GM12892 (cell line): Measurements from ENCODE around the gene KITLG.

Experiments used
- POLR2A ChIP-seq: IDR thresholded peaks from 2 replicates; pipeline ENCODE4 v1.6.1; 2011; ENCODE audit warnings: low read depth, low read length, control low read depth
- POLR2AphosphoS5 ChIP-seq: IDR thresholded peaks from 2 replicates; pipeline ENCODE4 v1.6.1; 2011; ENCODE audit warnings: low read depth, low read length, control low read depth
- TAF1 ChIP-seq: IDR thresholded peaks from 2 replicates; pipeline ENCODE4 v1.6.1; 2011; ENCODE audit warnings: low read depth, mild to moderate bottlenecking, control low read depth, low read length, borderline replicate concordance

DNA sequence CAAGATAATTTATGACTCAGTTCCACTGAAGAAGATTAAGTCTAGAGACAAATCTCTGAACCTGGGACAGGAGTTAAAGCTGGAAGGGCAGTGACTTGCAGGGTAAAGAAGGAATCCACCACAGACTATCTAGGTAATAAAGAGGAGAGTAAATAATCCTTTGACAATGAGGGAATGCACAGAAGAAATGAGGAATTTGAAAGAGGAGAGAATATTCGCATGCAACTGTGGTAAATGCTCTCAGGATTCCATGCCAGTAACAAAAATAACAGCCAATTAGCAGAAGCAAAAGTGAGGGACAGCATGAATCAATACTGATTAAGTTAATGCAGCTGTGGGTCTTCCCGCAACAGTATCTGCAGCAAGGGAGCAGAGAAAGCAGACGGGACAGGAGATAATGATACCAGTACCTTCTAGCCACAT lies 77.0 kb downstream of the KITLG start:
- TF ChIP-seq POLR2A (no peak), POLR2AphosphoS5 (no peak), TAF1 (no peak)
